RWPE1 (cell line): Measurements from ENCODE around the gene CCDC88C.

Experiments used
- CTCF ChIA-PET: fragments of 350-600 bp; sonication (Branson Sonifier 250); formaldehyde crosslinking; extraction: SDS; loops from one replicate; lab custom pipeline; 2021; lab: Yijun Ruan, JAX
- POLR2A ChIA-PET: fragments of 400-600 bp; formaldehyde crosslinking; extraction: SDS; loops from one replicate; lab custom pipeline; 2020; ENCODE audit warnings: antibody characterized with exemption; ENCODE audit not compliant: low non-redundant PET; lab: Yijun Ruan, JAX
- DNase-seq: peaks from one replicate; pipeline ENCODE4 v3.0.0; 2012; ENCODE audit warnings: low spot score
- H3K27ac ChIP-seq: fragments of 450-650 bp; 2 replicates; pipeline ENCODE4 v1.5.1; 2017
- CTCF ChIP-seq: fragments of 450-650 bp; conservative IDR thresholded peaks from 2 replicates; pipeline ENCODE4 v1.5.1; 2017; ENCODE audit warnings: low read depth, mild to moderate bottlenecking

CCDC88C gene

GRCh38 chr14:91389150-91389549, 28.5 kb downstream of the CCDC88C start:
- CTCF ChIA-PET = interaction anchor here (0.7 kb wide), 1 partner anchor 9 kb away, joined by 6 read pairs; no protein-coding TSS in a partner anchor

GRCh38 chr14:91388551-91388975, 29.1 kb downstream of the CCDC88C start:
- ChIA-PET CTCF (interaction anchor here (0.6 kb wide), 1 partner anchor 230 kb away, joined by 4 read pairs; no protein-coding TSS in a partner anchor), POLR2A (no interaction called here)
- no peak for TF ChIP-seq CTCF

More at GRCh38 chr14:91389150-91389549, 28.5 kb downstream of the CCDC88C start:
- TF ChIP-seq CTCF = no peak
- DNase-seq = no peak
- H3K27ac ChIP-seq = peak overlapping the region; percentile 68
- POLR2A ChIA-PET = no interaction called here

GRCh38 chr14:91387951-91388381, 29.7 kb downstream of the CCDC88C start:
- CTCF ChIA-PET = interaction anchor here (0.6 kb wide), 2 partner anchors 20 to 229 kb away, joined by 3 to 4 read pairs; no protein-coding TSS in a partner anchor
- POLR2A ChIA-PET = no interaction called here

More at GRCh38 chr14:91388551-91388975, 29.1 kb downstream of the CCDC88C start:
- H3K27ac ChIP-seq = peak overlapping the region; percentile 68
- DNase-seq = no peak

GRCh38 chr14:91387169-91387835, 30.3 kb downstream of the CCDC88C start:
- DNase-seq = no peak
- ChIA-PET POLR2A (interaction anchor here (0.6 kb wide), 1 partner anchor 111 kb away, joined by 13 read pairs; no protein-coding TSS in a partner anchor), CTCF (interaction anchor here (0.6 kb wide), 2 partner anchors 20 to 60 kb away, joined by 3 to 4 read pairs; no protein-coding TSS in a partner anchor)
- TF ChIP-seq CTCF = no peak
- peak overlapping the region; percentile 68 for H3K27ac ChIP-seq

More at GRCh38 chr14:91387951-91388381, 29.7 kb downstream of the CCDC88C start:
- DNase-seq = no peak
- H3K27ac ChIP-seq = peak overlapping the region; percentile 68
- no peak for TF ChIP-seq CTCF

- CTCF ChIA-PET = no interaction called here
- no peak for DNase-seq
- no peak for TF ChIP-seq CTCF
- no peak overlapping the region; the same call in 1 of the 2 replicates for H3K27ac ChIP-seq
- POLR2A ChIA-PET = no interaction called here
These were observed 31.9 kb downstream of the CCDC88C start for GRCh38 chr14:91385697-91386096.

- CTCF ChIA-PET = no interaction called here
- POLR2A ChIA-PET = no interaction called here
- 0 out of 2 replicates have a peak overlapping the region, but pooled peaks have one; percentile 12 for H3K27ac ChIP-seq
- no peak for TF ChIP-seq CTCF
- DNase-seq = no peak
These were observed 32.4 kb downstream of the CCDC88C start for GRCh38 chr14:91385224-91385623.
